HG02981 (cell line): Measurements from ENCODE around the gene GALR3.

Source experiments
- ATAC-seq: cut with Tn5 transposase; IDR thresholded peaks from one replicate; pipeline ENCODE4 v1.9.1; 2021; ENCODE audit warnings: mild to moderate bottlenecking, moderate library complexity; ENCODE audit not compliant: unreplicated experiment

Gene GALR3

GRCh38 chr22:37862570-37863325 is 39.6 kb downstream of the GALR3 start:
- ATAC-seq, result no peak

DNA sequence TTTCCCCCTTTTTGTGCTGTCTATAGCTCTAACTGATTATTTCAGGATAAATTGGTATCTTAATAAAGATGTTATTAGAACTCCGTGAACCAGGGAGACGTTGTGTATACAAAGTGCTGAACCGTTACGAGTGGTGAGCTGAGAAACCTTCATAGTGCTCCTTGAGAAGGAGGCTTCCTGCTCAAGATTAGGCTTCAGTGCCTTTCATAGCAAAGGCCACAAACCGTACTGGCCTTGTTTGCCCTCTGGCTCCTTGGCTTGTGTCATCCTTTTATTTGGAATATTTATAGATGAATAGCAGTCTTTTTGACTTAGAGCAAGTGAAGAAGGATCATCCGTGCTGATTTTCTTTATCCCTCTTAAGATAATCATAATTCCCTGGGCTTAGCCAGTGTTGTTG is 42.3 kb downstream of the GALR3 start:
- no peak for ATAC-seq

GRCh38 chr22:37870273-37870672 is 47.1 kb downstream of the GALR3 start:
- no peak for ATAC-seq
